IPS-15b (cell line): Measurements from ENCODE around the gene ADH1A.
"Not testable (repeated sequence)": the region's sequence is repeated elsewhere in the genome, so short reads cannot be mapped to it uniquely, and the experiment has no call there.

ENCODE experiments used
- H3K27me3 ChIP-seq: one replicate; pipeline ENCODE4 v1.6.1; 2013; ENCODE audit warnings: low read length; ENCODE audit not compliant: control insufficient read depth, insufficient read depth
- H3K36me3 ChIP-seq: one replicate; pipeline ENCODE4 v1.6.1; 2013; ENCODE audit warnings: low read length; ENCODE audit not compliant: control insufficient read depth, insufficient read depth
- H3K4me1 ChIP-seq: one replicate; pipeline ENCODE4 v1.6.1; 2013; ENCODE audit warnings: mild to moderate bottlenecking, low read length; ENCODE audit not compliant: control insufficient read depth, insufficient read depth
- H3K4me3 ChIP-seq: one replicate; pipeline ENCODE4 v1.5.1; 2013; ENCODE audit warnings: low read depth, low read length
- H3K9ac ChIP-seq: one replicate; pipeline ENCODE4 v1.6.1; 2013; ENCODE audit warnings: low read depth, mild to moderate bottlenecking, low read length
- H3K9me3 ChIP-seq: one replicate; pipeline ENCODE4 v1.6.1; 2013; ENCODE audit warnings: mild to moderate bottlenecking, low read length; ENCODE audit not compliant: control insufficient read depth, insufficient read depth

The ADH1A gene

DNA sequence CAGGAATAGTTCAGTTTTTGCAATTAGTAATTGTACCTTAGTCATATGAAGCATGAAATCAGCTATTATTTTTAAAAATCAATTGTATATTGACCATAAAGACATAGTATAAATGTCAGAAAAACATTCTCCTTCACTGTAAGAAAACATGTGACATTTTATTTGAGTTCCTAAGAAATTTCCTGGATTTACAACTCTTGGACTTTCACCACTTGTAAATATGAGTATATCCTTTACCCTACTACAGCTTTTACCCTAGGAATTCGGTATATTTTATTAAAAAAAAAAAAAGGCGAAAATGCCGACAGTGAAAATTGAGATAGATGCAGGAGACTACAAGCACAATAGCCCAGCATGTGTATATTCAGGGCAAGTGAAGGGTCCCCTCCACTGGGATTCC, 14.9 kb downstream of the ADH1A start:
- no peaks in the 10 kb centered on the region for H3K4me1 ChIP-seq
- no peaks in the 10 kb centered on the region for H3K36me3 ChIP-seq
- no peak overlapping the region for H3K9ac ChIP-seq
- no peak overlapping the region for H3K4me3 ChIP-seq
- H3K9me3 ChIP-seq, result no peaks in the 10 kb centered on the region
- H3K27me3 ChIP-seq, result no peaks in the 10 kb centered on the region

DNA sequence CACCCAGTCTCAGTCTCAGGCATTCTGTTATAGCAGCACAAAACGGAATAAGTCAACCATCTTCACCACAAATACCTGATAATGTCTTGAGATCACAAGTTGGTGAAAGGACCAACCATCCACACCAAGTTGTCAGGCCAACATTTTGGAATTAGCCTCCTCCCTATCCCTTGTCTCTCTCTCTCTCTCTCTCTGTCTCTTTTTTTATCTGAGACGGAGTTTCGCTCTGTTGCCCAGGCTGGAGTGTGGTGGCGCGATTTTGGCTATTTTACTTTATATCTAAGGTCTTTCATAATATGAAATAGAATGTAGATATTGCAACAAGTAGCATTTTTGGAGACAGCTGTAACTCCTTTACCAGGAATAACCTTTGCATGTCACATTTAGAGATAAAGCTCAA, 15.7 kb downstream of the ADH1A start:
- Histone ChIP-seq H3K9me3 (no peaks in the 10 kb centered on the region), H3K27me3 (no peaks in the 10 kb centered on the region), H3K4me1 (no peaks in the 10 kb centered on the region), H3K4me3 (no peak overlapping the region), H3K9ac (no peak overlapping the region), H3K36me3 (no peaks in the 10 kb centered on the region)

DNA sequence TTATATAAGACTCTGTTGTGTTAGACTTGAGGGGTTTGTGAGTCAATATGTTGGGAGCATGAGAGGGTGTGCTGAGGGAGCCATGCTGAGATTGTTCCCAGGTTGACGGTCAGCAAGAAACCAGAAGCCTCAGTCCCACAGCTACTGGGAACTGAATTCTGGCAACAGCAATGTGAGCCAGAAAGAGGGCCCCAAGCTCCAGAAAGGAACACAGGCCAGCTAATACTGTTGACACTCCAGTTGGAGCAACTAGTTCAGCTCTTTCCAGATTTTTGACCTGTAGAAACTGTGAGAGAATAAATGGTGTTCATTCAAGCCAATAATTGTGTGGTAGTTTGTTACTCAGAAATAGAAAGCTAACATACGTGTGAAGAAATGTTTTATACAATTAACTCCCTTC, 17.1 kb downstream of the ADH1A start:
- no peaks in the 10 kb centered on the region for H3K36me3 ChIP-seq
- H3K27me3 ChIP-seq, result no peaks in the 10 kb centered on the region
- H3K4me1 ChIP-seq, result no peaks in the 10 kb centered on the region
- H3K9me3 ChIP-seq, result no peaks in the 10 kb centered on the region
- no peak overlapping the region for H3K4me3 ChIP-seq
- H3K9ac ChIP-seq, result no peak overlapping the region

DNA sequence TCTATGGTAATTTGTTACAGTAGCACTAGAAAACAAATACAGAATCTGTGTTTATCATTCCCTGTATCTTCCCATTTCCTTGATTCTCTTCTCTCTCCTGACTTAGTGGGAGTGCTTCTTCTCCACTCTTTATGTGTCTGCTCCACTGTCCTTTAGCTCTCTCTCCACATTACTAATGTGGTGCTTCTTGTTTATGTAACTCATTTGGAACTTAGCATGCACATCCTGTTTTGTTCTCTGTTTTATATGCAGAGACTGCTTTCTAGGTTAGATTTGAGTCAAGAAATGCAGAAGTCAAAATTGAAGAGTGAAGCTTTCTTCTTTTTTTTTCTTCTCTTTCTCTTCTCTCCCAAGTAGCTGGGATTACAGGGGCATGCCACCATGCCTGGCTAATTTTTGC, 25.9 kb downstream of the ADH1A start:
- H3K27me3 ChIP-seq, result no peaks in the 10 kb centered on the region
- H3K9ac ChIP-seq, result no peak overlapping the region
- no peaks in the 10 kb centered on the region for H3K36me3 ChIP-seq
- H3K4me3 ChIP-seq, result no peak overlapping the region
- H3K4me1 ChIP-seq, result no peaks in the 10 kb centered on the region
- no peaks in the 10 kb centered on the region for H3K9me3 ChIP-seq

DNA sequence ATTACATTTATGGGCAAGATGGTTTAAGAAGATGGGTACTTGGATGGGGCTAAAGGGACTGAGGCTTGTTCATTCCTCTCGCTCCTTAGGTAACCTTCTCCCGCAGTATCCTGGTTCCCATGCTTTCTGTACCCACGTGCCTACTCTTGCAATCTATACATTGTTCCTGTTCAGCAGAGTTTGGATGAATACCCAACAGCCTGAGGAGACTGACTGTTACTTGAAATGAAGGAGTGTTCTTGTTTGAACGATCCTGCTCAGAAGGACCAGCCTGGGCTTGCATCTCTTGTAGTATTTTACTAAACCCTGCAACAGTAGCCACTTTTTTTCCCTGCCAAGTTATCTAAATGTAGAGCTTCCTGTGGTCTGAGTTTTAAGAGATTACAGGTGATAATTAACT, 38.0 kb downstream of the ADH1A start:
- no peaks in the 10 kb centered on the region for H3K27me3 ChIP-seq

DNA sequence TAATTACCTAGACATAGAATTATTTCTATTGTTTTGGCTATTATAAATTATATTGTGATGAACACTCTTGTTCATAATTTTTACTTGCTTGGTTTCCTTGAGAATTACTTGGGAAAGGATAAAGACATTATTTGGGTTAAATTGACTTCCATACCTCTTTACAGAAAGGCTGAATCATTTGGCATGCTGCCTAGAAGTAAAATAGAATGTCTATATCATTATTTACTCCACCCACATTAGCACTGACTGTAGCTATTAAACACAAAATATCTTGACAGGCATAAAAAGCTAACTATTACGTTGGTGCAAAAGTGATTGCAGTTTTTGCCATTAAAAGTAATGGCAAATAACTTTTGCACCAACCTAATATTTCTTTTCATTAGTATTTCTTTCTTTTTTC, 42.1 kb downstream of the ADH1A start:
- no peak overlapping the region for H3K4me3 ChIP-seq
- no peaks in the 10 kb centered on the region for H3K36me3 ChIP-seq
- H3K27me3 ChIP-seq, result no peaks in the 10 kb centered on the region
- H3K4me1 ChIP-seq, result no peaks in the 10 kb centered on the region
- H3K9me3 ChIP-seq, result no peaks in the 10 kb centered on the region
- no peak overlapping the region for H3K9ac ChIP-seq

More for the DNA sequence above, 38.0 kb downstream of the ADH1A start:
- Histone ChIP-seq H3K36me3 (no peaks in the 10 kb centered on the region), H3K9ac (no peak overlapping the region), H3K9me3 (no peaks in the 10 kb centered on the region), H3K4me3 (no peak overlapping the region), H3K4me1 (no peaks in the 10 kb centered on the region)

DNA sequence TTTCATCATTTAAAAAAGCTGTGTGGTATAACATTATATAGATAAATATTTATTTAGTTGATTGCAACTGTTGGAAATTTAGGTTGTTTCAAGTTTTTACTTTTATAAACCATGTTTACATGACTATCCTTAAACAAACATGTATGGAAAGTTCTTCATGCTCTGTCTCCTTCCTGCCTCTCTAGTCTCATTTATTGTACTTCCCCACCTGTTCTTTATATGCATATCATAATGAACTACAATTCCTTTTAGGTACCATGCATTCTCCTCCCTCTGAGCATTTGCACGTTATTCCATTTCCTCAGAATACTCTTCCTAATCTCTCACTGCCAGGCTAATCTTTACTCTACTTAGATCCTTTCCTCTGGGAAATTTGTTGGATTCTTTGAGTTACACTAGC, 54.8 kb downstream of the ADH1A start:
- Histone ChIP-seq H3K4me1 (no peaks in the 10 kb centered on the region), H3K36me3 (no peaks in the 10 kb centered on the region), H3K9me3 (no peaks in the 10 kb centered on the region), H3K27me3 (no peaks in the 10 kb centered on the region), H3K9ac (no peak overlapping the region), H3K4me3 (no peak overlapping the region)

DNA sequence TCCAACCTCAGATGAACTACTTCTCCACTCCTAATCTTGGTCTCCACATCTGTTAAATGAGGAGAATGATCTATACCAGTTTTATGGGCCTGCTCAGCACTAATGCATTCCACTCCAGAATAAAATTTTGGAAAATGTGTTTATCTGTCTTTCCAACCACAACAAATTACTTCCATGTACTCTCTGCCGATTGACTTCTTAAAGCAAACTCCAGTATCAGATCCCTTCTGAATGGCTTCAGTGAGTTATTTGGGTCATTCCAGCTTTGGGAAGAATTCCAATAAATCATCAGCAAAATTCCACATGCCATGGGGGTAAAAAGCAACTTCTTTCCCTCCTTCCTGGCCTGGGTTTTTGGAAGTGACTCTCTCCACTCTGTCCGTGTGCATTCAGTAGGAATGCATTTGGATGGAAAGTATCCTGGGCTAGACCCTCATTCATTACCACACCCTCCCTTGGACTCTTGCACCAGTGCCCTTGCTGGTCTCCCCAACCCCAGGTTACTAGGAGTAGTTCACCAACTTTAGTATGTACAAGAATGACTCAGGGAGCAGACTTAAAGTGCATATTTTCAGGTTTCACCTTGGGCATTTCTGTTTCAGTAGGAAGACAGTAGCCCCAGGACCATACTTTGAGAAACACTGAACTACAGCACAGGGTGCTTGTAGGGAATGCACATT, 56.3 kb downstream of the ADH1A start:
- H3K36me3 ChIP-seq, result no peaks in the 10 kb centered on the region
- H3K9me3 ChIP-seq, result no peaks in the 10 kb centered on the region
- no peaks in the 10 kb centered on the region for H3K4me1 ChIP-seq
- no peaks in the 10 kb centered on the region for H3K27me3 ChIP-seq
- no peak overlapping the region for H3K9ac ChIP-seq
- H3K4me3 ChIP-seq, result no peak overlapping the region

DNA sequence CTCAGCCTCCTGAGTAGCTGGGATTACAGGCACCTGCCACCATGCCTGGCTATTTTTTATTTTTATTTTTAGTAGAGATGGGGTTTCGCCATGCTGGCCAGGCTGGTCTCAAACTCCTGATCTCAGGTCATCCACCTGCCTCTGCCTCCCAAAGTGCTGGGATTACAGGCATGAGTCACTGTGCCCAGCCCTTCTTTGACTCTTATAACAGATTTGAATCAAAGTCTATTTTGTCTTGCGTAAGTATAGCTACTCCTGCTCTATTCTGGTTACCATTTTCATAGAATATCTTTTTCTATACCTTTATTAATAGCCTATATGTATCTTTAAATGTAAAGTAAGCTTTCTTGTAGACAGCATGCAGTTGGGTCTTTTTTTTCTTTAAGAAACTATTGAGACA, 57.4 kb downstream of the ADH1A start:
- not testable (repeated sequence) for H3K9me3 ChIP-seq, H3K27me3 ChIP-seq, H3K4me3 ChIP-seq, H3K36me3 ChIP-seq, H3K4me1 ChIP-seq, H3K9ac ChIP-seq

DNA sequence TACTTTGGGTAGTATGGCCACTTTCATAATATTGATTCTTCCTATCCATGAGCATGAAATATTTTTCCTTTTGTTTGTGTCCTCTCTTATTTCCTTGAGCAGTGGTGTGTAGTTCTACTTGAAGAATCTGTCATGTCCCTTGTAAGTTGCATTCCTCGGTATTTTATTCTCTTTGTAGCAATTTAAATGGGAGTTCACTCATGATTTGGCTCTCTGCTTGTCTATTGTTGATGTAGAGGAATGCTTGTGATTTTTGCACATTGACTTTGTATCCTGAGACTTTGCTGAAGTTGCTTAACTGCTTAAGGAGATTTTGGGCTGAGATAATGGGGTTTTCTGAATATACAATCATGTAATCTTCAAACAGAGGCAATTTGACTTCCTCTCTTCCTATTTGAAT, 62.1 kb downstream of the ADH1A start:
- not testable (repeated sequence) for H3K27me3 ChIP-seq

DNA sequence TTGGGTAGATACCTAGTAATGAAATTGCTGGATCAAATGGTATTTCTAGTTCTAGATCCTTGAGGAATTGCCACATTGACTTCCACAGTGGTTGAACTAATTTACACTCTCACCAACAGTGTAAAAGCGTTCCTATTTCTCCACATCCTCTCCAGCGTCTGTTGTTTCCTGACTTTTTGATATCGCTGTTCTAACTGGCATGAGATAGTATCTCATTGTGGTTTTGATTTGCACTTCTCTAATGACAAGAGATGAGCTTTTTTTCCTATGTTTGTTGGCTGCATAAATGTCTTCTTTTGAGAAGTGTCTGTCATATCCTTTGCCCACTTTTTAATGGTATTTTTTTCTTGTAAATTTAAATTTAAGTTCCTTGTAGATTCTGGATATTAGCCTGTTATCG, 63.1 kb downstream of the ADH1A start:
- not testable (repeated sequence) for H3K9me3 ChIP-seq, H3K27me3 ChIP-seq, H3K4me3 ChIP-seq, H3K9ac ChIP-seq, H3K36me3 ChIP-seq, H3K4me1 ChIP-seq

More for the DNA sequence above, 62.1 kb downstream of the ADH1A start:
- H3K36me3 ChIP-seq, H3K4me3 ChIP-seq, H3K9me3 ChIP-seq, H3K4me1 ChIP-seq, H3K9ac ChIP-seq: not testable (repeated sequence)
